Prostate gland (tissue), 2 donors: ENCODE measurements around the gene SLC35D3. TPM values are rescaled to one million over a fixed set of nuclear protein-coding genes. Genes with fewer than 3 reads are reported as not detected.
"Not testable (repeated sequence)": the region's sequence is repeated elsewhere in the genome, so short reads cannot be mapped to it uniquely, and the experiment has no call there.

Experiments used
- DNase-seq: peaks from one replicate; pipeline ENCODE4 v3.0.0-alpha.2; 2019; ENCODE audit warnings: low spot score
- H3K27ac ChIP-seq, 2 donors: fragments of 200-600 bp; sonication (generic); 2 replicates each; pipeline ENCODE4 v1.5.1; 2017 to 2019
- H3K27me3 ChIP-seq: fragments of 200-600 bp; sonication (generic); replicated peaks from 2 replicates; pipeline ENCODE4 v1.5.1; 2019; ENCODE audit not compliant: insufficient read depth
- H3K36me3 ChIP-seq, 2 donors: fragments of 200-600 bp; sonication (generic); 1 replicate in 1 of 2; 2 replicates in 1 of 2; pipeline versions ENCODE4 v1.5.1 to v1.8.1; 2017 to 2019
- H3K4me1 ChIP-seq: fragments of 200-600 bp; sonication (generic); replicated peaks from 2 replicates; pipeline ENCODE4 v1.5.1; 2019
- H3K4me3 ChIP-seq, 2 donors: fragments of 200-600 bp; sonication (generic); 2 replicates each; pipeline ENCODE4 v1.5.1; 2017 to 2019
- H3K9me3 ChIP-seq: fragments of 200-600 bp; sonication (generic); 2 replicates; pipeline ENCODE4 v1.5.1; 2017
- POLR2A ChIP-seq: fragments of 450-650 bp; IDR thresholded peaks from one replicate; pipeline ENCODE4 v1.6.1; 2016; ENCODE audit warnings: antibody characterized with exemption, mild to moderate bottlenecking
- POLR2AphosphoS5 ChIP-seq: sonication (generic); formaldehyde crosslinking; IDR thresholded peaks from one replicate; pipeline ENCODE4 v1.6.1; 2017; ENCODE audit warnings: antibody characterized with exemption
- WGBS: methylation state at CpG from one replicate; pipeline ENCODE4 v1.1.5; 2018; 5-methylcytosine and 5-hydroxymethylcytosine counted together
- intact Hi-C: fragments of 100-400 bp; cut with DNase I; formaldehyde crosslinking; loops from one replicate; pipeline ENCODE4 v1.14.2; 2022
- small RNA-seq, 2 donors: library from RNA; depleted of rRNA; stranded (forward); fragments of <200 nt; gene quantifications; one replicate each; pipeline ENCODE3, GENCODE V24; 2016
- total RNA-seq, 2 donors: library from RNA; depleted of rRNA; stranded (reverse); fragments of >200 nt; gene quantifications; one replicate each; pipeline ENCODE4 v1.1.0, GENCODE V29; 2016
- TF ChIP-seq, protein P1 (sequence below), 4 experiments: fragments of 200-600 bp in 2 of 4; fragments of 450-650 bp in 2 of 4; sonication (generic) in 2 of 4; IDR thresholded peaks; 1 replicate in 3 of 4; 2 replicates in 1 of 4; pipeline ENCODE4 v1.5.1; 2016 to 2019; ENCODE audit warnings: antibody characterized with exemption in 4 of 4, mild to moderate bottlenecking in 2 of 4, moderate library complexity in 2 of 4

SLC35D3 gene
- total RNA-seq, 2 donors from 2014 or later: 0.23 TPM; not detected in 1

DNA sequence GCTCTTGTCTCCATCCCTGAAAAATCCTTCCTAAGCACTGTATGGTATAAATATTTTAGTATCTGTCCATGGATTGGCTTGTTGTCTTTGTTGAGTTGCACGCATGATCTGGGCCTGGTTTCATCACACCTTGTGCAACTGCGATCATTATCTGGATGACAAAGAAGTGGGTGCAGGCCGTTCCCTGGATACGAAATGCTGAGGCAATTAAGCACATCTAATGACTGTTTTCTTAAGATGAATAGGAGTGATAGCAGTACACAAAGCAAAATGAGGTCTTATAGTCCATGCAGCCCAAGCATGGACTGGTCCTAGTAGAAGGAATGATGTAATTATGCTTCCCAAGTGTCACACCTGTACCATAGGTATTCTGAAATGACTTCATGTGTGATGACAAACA, 47.8 kb downstream of the SLC35D3 start:
- 73% methylated on average over 4 of the region's 4 CpGs for WGBS
- Histone ChIP-seq H3K9me3 (no peaks in the 10 kb centered on the region), H3K4me1 (no peaks in the 10 kb centered on the region), H3K27me3 (no peaks in the 10 kb centered on the region), H3K36me3 (no peaks in the 10 kb centered on the region), H3K4me3 (no peak overlapping the region), H3K27ac (no peak overlapping the region)
- no peak for TF ChIP-seq POLR2A
- TF ChIP-seq, protein P1, sequence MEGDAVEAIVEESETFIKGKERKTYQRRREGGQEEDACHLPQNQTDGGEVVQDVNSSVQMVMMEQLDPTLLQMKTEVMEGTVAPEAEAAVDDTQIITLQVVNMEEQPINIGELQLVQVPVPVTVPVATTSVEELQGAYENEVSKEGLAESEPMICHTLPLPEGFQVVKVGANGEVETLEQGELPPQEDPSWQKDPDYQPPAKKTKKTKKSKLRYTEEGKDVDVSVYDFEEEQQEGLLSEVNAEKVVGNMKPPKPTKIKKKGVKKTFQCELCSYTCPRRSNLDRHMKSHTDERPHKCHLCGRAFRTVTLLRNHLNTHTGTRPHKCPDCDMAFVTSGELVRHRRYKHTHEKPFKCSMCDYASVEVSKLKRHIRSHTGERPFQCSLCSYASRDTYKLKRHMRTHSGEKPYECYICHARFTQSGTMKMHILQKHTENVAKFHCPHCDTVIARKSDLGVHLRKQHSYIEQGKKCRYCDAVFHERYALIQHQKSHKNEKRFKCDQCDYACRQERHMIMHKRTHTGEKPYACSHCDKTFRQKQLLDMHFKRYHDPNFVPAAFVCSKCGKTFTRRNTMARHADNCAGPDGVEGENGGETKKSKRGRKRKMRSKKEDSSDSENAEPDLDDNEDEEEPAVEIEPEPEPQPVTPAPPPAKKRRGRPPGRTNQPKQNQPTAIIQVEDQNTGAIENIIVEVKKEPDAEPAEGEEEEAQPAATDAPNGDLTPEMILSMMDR (IDR thresholded peaks at IDR 0.05): no peak
- TF ChIP-seq POLR2AphosphoS5: no peak
- no peak for DNase-seq
- intact Hi-C loops: no loop called here

DNA sequence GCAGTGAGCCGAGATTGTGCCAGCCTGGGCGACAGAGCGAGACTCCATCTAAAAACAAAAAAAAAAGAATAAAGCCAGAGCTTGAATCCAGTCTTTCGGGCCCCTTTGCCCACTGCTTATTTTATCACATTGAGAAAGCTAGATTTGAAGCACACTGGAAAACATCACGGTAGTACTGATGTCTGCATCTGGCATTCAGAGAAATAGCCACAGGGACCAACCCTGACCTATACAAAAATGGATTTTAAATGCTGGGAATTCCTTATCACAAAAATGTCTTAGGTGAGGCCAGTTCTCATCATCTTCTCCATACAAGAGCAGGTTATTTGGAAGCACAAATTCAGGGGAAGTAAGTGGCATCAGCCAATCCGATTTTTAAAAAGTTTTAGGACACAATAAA, 49.5 kb downstream of the SLC35D3 start:
- Histone ChIP-seq H3K27ac (no peak overlapping the region), H3K36me3 (no peaks in the 10 kb centered on the region), H3K9me3 (no peaks in the 10 kb centered on the region), H3K4me1 (no peaks in the 10 kb centered on the region), H3K4me3 (no peak overlapping the region), H3K27me3 (no peaks in the 10 kb centered on the region)
- no peak for DNase-seq
- WGBS: 95% methylated on average over 6 of the region's 6 CpGs
- intact Hi-C loops: no loop called here
- TF ChIP-seq, protein P1 (IDR thresholded peaks at IDR 0.05): no peak
- no peak for TF ChIP-seq POLR2AphosphoS5

DNA sequence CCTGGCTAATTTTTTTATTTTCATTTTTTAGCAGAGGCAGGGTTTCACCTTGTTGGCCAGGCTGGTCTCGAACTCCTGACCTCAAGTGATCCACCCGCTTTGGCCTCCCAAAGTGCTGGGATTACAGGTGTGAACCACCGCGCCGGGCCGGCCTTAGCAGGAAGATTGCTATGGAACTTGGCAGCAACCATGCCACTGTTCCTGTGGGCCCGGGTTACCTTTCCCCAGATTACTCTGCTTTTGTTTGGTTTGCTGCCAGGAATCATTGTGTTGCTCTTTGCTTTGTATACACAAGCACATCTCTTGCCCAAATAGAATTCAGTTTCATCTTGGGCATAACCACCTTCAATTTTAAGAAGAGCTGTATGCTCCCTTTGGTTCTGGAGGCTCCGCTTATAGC, 51.7 kb downstream of the SLC35D3 start:
- 79% methylated on average over 8 of the region's 8 CpGs for WGBS
- H3K36me3 ChIP-seq, H3K4me3 ChIP-seq, H3K27me3 ChIP-seq, DNase-seq, H3K4me1 ChIP-seq, H3K9me3 ChIP-seq, H3K27ac ChIP-seq, intact Hi-C loops: not testable (repeated sequence)

Small RNA genes lying within 50 kb of the gene (small RNA-seq; reads per million reads assigned to genes)
- gene RF00019 (0 reads per million in 2 donors), gene RPL35AP3 (0 reads per million in 2 donors)

Other genes with a start within 250 kb of the SLC35D3 start
- gene MAP3K5, start 129.8 kb upstream of the SLC35D3 start, total RNA-seq: 10 to 100 TPM; 65.7 to 98.4 TPM
- 10 to 100 TPM; 15.4 to 27.6 TPM for gene PEX7, start 99.7 kb upstream of the SLC35D3 start, total RNA-seq
- gene IL20RA, start 122.7 kb downstream of the SLC35D3 start, total RNA-seq: 10 to 100 TPM; 19.9 to 25.3 TPM